ENCODE data around the gene RNF182. TPM values are rescaled to one million over a fixed set of nuclear protein-coding genes. Genes with fewer than 3 reads are reported as not detected.

The RNF182 gene
- total and polyA plus RNA-seq, 2 donors (not counting 1 experiment from before 2014, with no cell fraction given) = 2.5 to 14.1 TPM

GRCh38 chr6:13985663-13986325 is 61.0 kb downstream of the RNF182 start:
- DNase-seq (ENCODE audit: low read depth in 2 of 2) = no peak
- Histone ChIP-seq H3K4me3 (replicated peaks in 1 of 4; ENCODE audit: control extremely low read depth in 1 of 4, insufficient read depth in 1 of 4, low read depth in 3 of 4, low read length in 4 of 4) (no peak overlapping the region), H3K4me1 (ENCODE audit: control insufficient read depth, extremely low read depth, insufficient read depth, low read length) (peaks cover 3% of the 10 kb centered on the region), H3K4me2 (ENCODE audit: extremely low read depth, insufficient read depth, low read length) (no peak overlapping the region), H4K20me1 (ENCODE audit: control insufficient read depth, extremely low read depth, insufficient read depth, low read length) (no peaks in the 10 kb centered on the region), H3K9me3 (ENCODE audit: control insufficient read depth, insufficient read depth, low read depth, low read length) (no peaks in the 10 kb centered on the region), H3K27me3 (ENCODE audit: control insufficient read depth, insufficient read depth, low read length) (no peaks in the 10 kb centered on the region), H3K27ac (ENCODE audit: insufficient read depth, low read length) (no peak overlapping the region), H2AFZ (ENCODE audit: low read length) (no peak overlapping the region), H3K9ac (ENCODE audit: insufficient read depth, low read length) (no peak overlapping the region), H3K79me2 (ENCODE audit: control insufficient read depth, insufficient read depth, low read length) (no peaks in the 10 kb centered on the region), H3K36me3 (ENCODE audit: control insufficient read depth, insufficient read depth, low read length) (no peaks in the 10 kb centered on the region)
- TF ChIP-seq EZH2 (IDR thresholded peaks at IDR 0.05; ENCODE audit: low read length, missing control alignments) (no peak), CTCF (conservative IDR thresholded peaks at IDR 0.05 in 1 of 2, IDR thresholded peaks at IDR 0.05 in 1 of 2; ENCODE audit: low read depth in 1 of 2, low read length in 2 of 2) (no peak)

GRCh38 chr6:13986700-13987399 is 62.1 kb downstream of the RNF182 start:
- no peak overlapping the region for H3K4me3 ChIP-seq (replicated peaks in 1 of 4; ENCODE audit: control extremely low read depth in 1 of 4, insufficient read depth in 1 of 4, low read depth in 3 of 4, low read length in 4 of 4)
- H3K4me2 ChIP-seq (ENCODE audit: extremely low read depth, insufficient read depth, low read length) = no peak overlapping the region
- no peaks in the 10 kb centered on the region for H3K79me2 ChIP-seq (ENCODE audit: control insufficient read depth, insufficient read depth, low read length)
- DNase-seq (ENCODE audit: low read depth in 2 of 2) = no peak
- H3K27me3 ChIP-seq (ENCODE audit: control insufficient read depth, insufficient read depth, low read length) = no peaks in the 10 kb centered on the region
- no peak overlapping the region for H3K9ac ChIP-seq (ENCODE audit: insufficient read depth, low read length)
- no peak overlapping the region for H2AFZ ChIP-seq (ENCODE audit: low read length)
- no peaks in the 10 kb centered on the region for H3K9me3 ChIP-seq (ENCODE audit: control insufficient read depth, insufficient read depth, low read depth, low read length)
- no peak for TF ChIP-seq EZH2 (IDR thresholded peaks at IDR 0.05; ENCODE audit: low read length, missing control alignments)
- TF ChIP-seq CTCF (conservative IDR thresholded peaks at IDR 0.05 in 1 of 2, IDR thresholded peaks at IDR 0.05 in 1 of 2; ENCODE audit: low read depth in 1 of 2, low read length in 2 of 2) = no peak
- peaks cover 3% of the 10 kb centered on the region for H3K4me1 ChIP-seq (ENCODE audit: control insufficient read depth, extremely low read depth, insufficient read depth, low read length)
- H3K27ac ChIP-seq (ENCODE audit: insufficient read depth, low read length) = no peak overlapping the region
- H4K20me1 ChIP-seq (ENCODE audit: control insufficient read depth, extremely low read depth, insufficient read depth, low read length) = no peaks in the 10 kb centered on the region
- no peaks in the 10 kb centered on the region for H3K36me3 ChIP-seq (ENCODE audit: control insufficient read depth, insufficient read depth, low read length)

GRCh38 chr6:13987400-13987865 is 62.7 kb downstream of the RNF182 start:
- H2AFZ ChIP-seq (ENCODE audit: low read length) = no peak overlapping the region
- H3K9ac ChIP-seq (ENCODE audit: insufficient read depth, low read length) = no peak overlapping the region
- no peaks in the 10 kb centered on the region for H3K79me2 ChIP-seq (ENCODE audit: control insufficient read depth, insufficient read depth, low read length)
- no peak overlapping the region for H3K4me3 ChIP-seq (replicated peaks in 1 of 4; ENCODE audit: control extremely low read depth in 1 of 4, insufficient read depth in 1 of 4, low read depth in 3 of 4, low read length in 4 of 4)
- no peak for TF ChIP-seq EZH2 (IDR thresholded peaks at IDR 0.05; ENCODE audit: low read length, missing control alignments)
- no peak for TF ChIP-seq CTCF (conservative IDR thresholded peaks at IDR 0.05 in 1 of 2, IDR thresholded peaks at IDR 0.05 in 1 of 2; ENCODE audit: low read depth in 1 of 2, low read length in 2 of 2)
- no peak overlapping the region for H3K27ac ChIP-seq (ENCODE audit: insufficient read depth, low read length)
- peaks cover 3% of the 10 kb centered on the region for H3K4me1 ChIP-seq (ENCODE audit: control insufficient read depth, extremely low read depth, insufficient read depth, low read length)
- H3K27me3 ChIP-seq (ENCODE audit: control insufficient read depth, insufficient read depth, low read length) = no peaks in the 10 kb centered on the region
- H4K20me1 ChIP-seq (ENCODE audit: control insufficient read depth, extremely low read depth, insufficient read depth, low read length) = no peaks in the 10 kb centered on the region
- no peak overlapping the region for H3K4me2 ChIP-seq (ENCODE audit: extremely low read depth, insufficient read depth, low read length)
- DNase-seq (ENCODE audit: low read depth in 2 of 2) = no peak
- no peaks in the 10 kb centered on the region for H3K36me3 ChIP-seq (ENCODE audit: control insufficient read depth, insufficient read depth, low read length)
- no peaks in the 10 kb centered on the region for H3K9me3 ChIP-seq (ENCODE audit: control insufficient read depth, insufficient read depth, low read depth, low read length)
